HG03103 (cell line): Measurements from ENCODE around the gene RAD52.
"Not testable (repeated sequence)": the region's sequence is repeated elsewhere in the genome, so short reads cannot be mapped to it uniquely, and the experiment has no call there.

Experiments
- ATAC-seq: cut with Tn5 transposase; IDR thresholded peaks from one replicate; pipeline ENCODE4 v1.9.1; 2021; ENCODE audit warnings: low read depth; ENCODE audit not compliant: unreplicated experiment

Gene RAD52

GRCh38 chr12:968545-968944 lies 19.1 kb upstream of the RAD52 start:
- no peak for ATAC-seq

GRCh38 chr12:967641-968040 lies 18.1 kb upstream of the RAD52 start:
- ATAC-seq = no peak

- no peak for ATAC-seq
Observed at GRCh38 chr12:966724-967123, 17.2 kb upstream of the RAD52 start.

- ATAC-seq = no peak
Observed at GRCh38 chr12:958588-959123, 9.2 kb upstream of the RAD52 start.

- no peak for ATAC-seq
Observed at GRCh38 chr12:955939-956338, 6.4 kb upstream of the RAD52 start.

- no peak for ATAC-seq
Observed at GRCh38 chr12:954741-955140, 5.2 kb upstream of the RAD52 start.

- no peak for ATAC-seq
Observed at GRCh38 chr12:953776-954175, 4.3 kb upstream of the RAD52 start.

- ATAC-seq = no peak
Observed at GRCh38 chr12:951176-951575, 1.7 kb upstream of the RAD52 start.

- no peak for ATAC-seq
Observed at GRCh38 chr12:948238-948637, 1.3 kb downstream of the RAD52 start.

- no peak for ATAC-seq
Observed at GRCh38 chr12:946631-947030, 2.9 kb downstream of the RAD52 start.

- no peak for ATAC-seq
Observed at GRCh38 chr12:946212-946611, 3.3 kb downstream of the RAD52 start.

GRCh38 chr12:944211-944610 lies 5.3 kb downstream of the RAD52 start:
- ATAC-seq = no peak

GRCh38 chr12:943051-943450 lies 6.4 kb downstream of the RAD52 start:
- ATAC-seq = no peak

GRCh38 chr12:938810-939209 lies 10.7 kb downstream of the RAD52 start:
- ATAC-seq = no peak

- ATAC-seq = no peak
Observed at GRCh38 chr12:936377-937345, 12.8 kb downstream of the RAD52 start.

GRCh38 chr12:935891-936290 lies 13.6 kb downstream of the RAD52 start:
- ATAC-seq = not testable (repeated sequence)

GRCh38 chr12:931591-931990 lies 17.9 kb downstream of the RAD52 start:
- ATAC-seq = no peak

GRCh38 chr12:931060-931459 lies 18.4 kb downstream of the RAD52 start:
- ATAC-seq = no peak

GRCh38 chr12:926641-927040 lies 22.9 kb downstream of the RAD52 start:
- ATAC-seq = no peak

GRCh38 chr12:922285-922684 lies 27.2 kb downstream of the RAD52 start:
- no peak for ATAC-seq

- no peak for ATAC-seq
Observed at GRCh38 chr12:920676-921075, 28.8 kb downstream of the RAD52 start.
